Naive thymus-derived CD4-positive, alpha-beta T cell (primary cell): ENCODE data around the gene NIPAL3. TPM values are rescaled to one million over a fixed set of nuclear protein-coding genes. Genes with fewer than 3 reads are reported as not detected.

ENCODE experiments used
- ATAC-seq: fragments of 150-1000 bp; cut with Tn5 transposase; 2 replicates; pipeline ENCODE4 v1.10.0; 2021; ENCODE audit warnings: mild to moderate bottlenecking, moderate library complexity
- CTCF ChIA-PET: fragments of 350-600 bp; sonication (Branson Sonifier 250); formaldehyde crosslinking; loops from one replicate; lab custom pipeline; 2021; ENCODE audit warnings: antibody characterized with exemption; lab: Charles Lee
- POLR2A ChIA-PET: fragments of 350-600 bp; sonication (Branson Sonifier 250); formaldehyde crosslinking; loops from one replicate; lab custom pipeline; 2021; ENCODE audit warnings: antibody characterized with exemption, inconsistent platforms; lab: Charles Lee
- DNase-seq, 9 donors: peaks; one replicate each; pipeline versions ENCODE4 v3.0.0 to v3.0.0-alpha.2; 2020 to 2022; ENCODE audit warnings: mixed read lengths in 1 of 9
- H3K27ac ChIP-seq: one replicate; pipeline ENCODE4 v1.7.0; 2013; ENCODE audit warnings: mild to moderate bottlenecking, low read depth, low read length, moderate library complexity
- H3K27me3 ChIP-seq, 2 donors: one replicate each; pipeline ENCODE4 v1.7.0; 2013; ENCODE audit warnings: low read length in 2 of 2, mild to moderate bottlenecking in 2 of 2, moderate library complexity in 2 of 2; ENCODE audit not compliant: control insufficient read depth in 2 of 2, insufficient read depth in 2 of 2
- H3K36me3 ChIP-seq, 3 experiments: 1 replicate in 2 of 3; 2 replicates in 1 of 3; pipeline ENCODE4 v1.7.0; 2013; ENCODE audit warnings: low read length in 3 of 3, mild to moderate bottlenecking in 3 of 3, moderate library complexity in 1 of 3; ENCODE audit not compliant: insufficient read depth in 3 of 3, control insufficient read depth in 2 of 3
- H3K4me1 ChIP-seq, 2 donors: one replicate each; pipeline ENCODE4 v1.7.0; 2013; ENCODE audit warnings: low read length in 2 of 2, mild to moderate bottlenecking in 2 of 2, moderate library complexity in 1 of 2; ENCODE audit not compliant: control insufficient read depth in 2 of 2, insufficient read depth in 2 of 2
- H3K4me3 ChIP-seq: 2 replicates; pipeline ENCODE4 v1.7.0; 2013; ENCODE audit warnings: mild to moderate bottlenecking, low read length
- H3K9me3 ChIP-seq, 3 experiments: 1 replicate in 2 of 3; 2 replicates in 1 of 3; pipeline ENCODE4 v1.7.0; 2013; ENCODE audit warnings: low read length in 3 of 3; ENCODE audit not compliant: control insufficient read depth in 2 of 3
- H3K27ac Mint-ChIP-seq, 9 donors: one replicate each; pipeline ENCODE4 v1.8.0; 2020 to 2022; ENCODE audit warnings: mixed read lengths in 9 of 9, mild to moderate bottlenecking in 8 of 9, moderate library complexity in 5 of 9, inconsistent platforms in 2 of 9
- H3K27me3 Mint-ChIP-seq, 5 donors: one replicate each; pipeline ENCODE4 v1.8.0; 2021 to 2022; ENCODE audit warnings: mixed read lengths in 5 of 5, mild to moderate bottlenecking in 1 of 5
- H3K36me3 Mint-ChIP-seq, 5 donors: one replicate each; pipeline ENCODE4 v1.8.0; 2020 to 2022; ENCODE audit warnings: mixed read lengths in 5 of 5, mild to moderate bottlenecking in 3 of 5, inconsistent platforms in 1 of 5
- H3K4me1 Mint-ChIP-seq, 7 donors: one replicate each; pipeline ENCODE4 v1.8.0; 2020 to 2022; ENCODE audit warnings: mixed read lengths in 7 of 7, mild to moderate bottlenecking in 3 of 7, inconsistent platforms in 1 of 7
- H3K4me3 Mint-ChIP-seq, 10 donors: one replicate each; pipeline ENCODE4 v1.8.0; 2020 to 2022; ENCODE audit warnings: mild to moderate bottlenecking in 10 of 10, mixed read lengths in 10 of 10, moderate library complexity in 6 of 10, inconsistent platforms in 2 of 10
- H3K9me3 Mint-ChIP-seq, 11 donors: one replicate each; pipeline ENCODE4 v1.8.0; 2020 to 2022; ENCODE audit warnings: mixed read lengths in 11 of 11, mild to moderate bottlenecking in 4 of 11, inconsistent platforms in 1 of 11, moderate library complexity in 1 of 11
- intact Hi-C, 2 donors: fragments of 100-400 bp; cut with micrococcal nuclease; formaldehyde crosslinking; loops; one replicate each; pipeline ENCODE4 v1.15.1; 2023
- polyA plus RNA-seq, 2 donors: library from polyadenylated mRNA; unstranded; fragments of 300-500 nt; fragmentation: Illumina TruSeq; gene quantifications; one replicate each; pipeline ENCODE4 v1.2.3, GENCODE V29; 2021
- total RNA-seq, 6 experiments: library from RNA in 5 of 6; stranded (reverse) in 5 of 6; gene quantifications; 1 replicate in 5 of 6; 2 replicates in 1 of 6; pipeline ENCODE4 v1.2.3 and lab custom pipeline; 2021 to 2026

Gene NIPAL3
- total and polyA plus RNA-seq, 7 experiments from 2014 or later: 35.5 to 127 (median 63.7) TPM

DNA sequence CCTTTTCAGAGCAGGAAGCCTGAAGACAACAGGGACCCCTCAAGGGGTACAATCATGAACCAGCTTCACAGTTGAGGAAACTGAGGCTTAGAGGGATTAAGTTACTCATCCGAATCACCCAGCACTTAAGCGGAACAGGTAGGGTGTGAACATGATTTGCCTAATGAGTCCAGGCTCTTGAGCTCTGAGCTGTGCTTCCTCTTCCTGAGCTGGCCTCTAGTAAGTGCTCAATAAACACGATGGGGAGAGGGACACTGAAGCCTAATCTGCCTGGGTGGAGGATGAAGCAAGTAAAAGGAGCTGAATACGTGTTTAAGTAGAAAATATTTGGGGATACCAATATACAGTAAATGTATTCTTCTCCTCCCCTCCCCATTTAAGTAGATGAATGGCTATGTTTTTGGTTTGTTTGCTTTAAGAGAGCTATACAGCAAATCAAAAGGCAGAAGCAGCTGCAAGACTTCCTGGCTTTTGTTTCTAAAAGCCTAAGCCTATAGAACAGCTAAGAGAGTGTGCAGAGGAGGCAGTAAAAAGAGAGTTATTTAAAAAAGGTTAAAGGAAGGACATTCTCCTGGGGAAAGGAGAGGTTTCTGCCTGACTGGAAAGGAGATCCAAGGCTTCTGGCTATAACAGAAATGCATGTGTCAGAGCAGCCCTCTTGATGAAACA lies 22.5 kb upstream of the NIPAL3 start:
- ATAC-seq: no peak

GRCh38 chr1:24393892-24394291 lies 21.7 kb upstream of the NIPAL3 start:
- H3K27me3 ChIP-seq: no peaks in the 10 kb centered on the region
- H3K4me3 Mint-ChIP-seq: peak overlapping the region in 2 of 10 donors; percentile 67 to 68
- H3K36me3 Mint-ChIP-seq: peaks cover 0 to 9% (median 0%) of the 10 kb centered on the region in 5 donors
- ATAC-seq: no peak
- intact Hi-C loops: loop anchor here (2.0 to 10.0 kb wide), 5 partner anchors 193 to 527 kb away; partner anchors contain the start of genes FUCA1 (in 1 of the 2) and SRRM1 (in 1 of the 2)
- ChIA-PET CTCF (interaction anchor here (0.6 to 7.8 kb wide), 19 partner anchors 11 to 442 kb away, joined by 3 to 253 read pairs (median 5); partner anchors contain the start of genes NIPAL3 and STPG1), POLR2A (interaction anchor here (0.7 to 2.4 kb wide), 9 partner anchors 10 to 249 kb away, joined by 3 to 9 read pairs (median 5); partner anchors contain the start of genes RCAN3 and SRRM1)
- H3K27ac ChIP-seq: peak overlapping the region; percentile 60
- no peak for DNase-seq
- H3K36me3 ChIP-seq: no peaks in the 10 kb centered on the region
- H3K27ac Mint-ChIP-seq: peak overlapping the region in 8 of 9 donors; percentile 69 to 97 (median 94)
- peaks cover 0 to 2% (median 0%) of the 10 kb centered on the region in 11 donors for H3K9me3 Mint-ChIP-seq
- peaks cover 12 to 29% of the 10 kb centered on the region in 2 donors for H3K4me1 ChIP-seq
- H3K4me3 ChIP-seq: no peak overlapping the region
- no peaks in the 10 kb centered on the region for H3K27me3 Mint-ChIP-seq
- H3K9me3 ChIP-seq: no peaks in the 10 kb centered on the region
- peaks cover 26 to 45% (median 40%) of the 10 kb centered on the region in 7 donors for H3K4me1 Mint-ChIP-seq

More for the DNA sequence above, 22.5 kb upstream of the NIPAL3 start:
- Histone ChIP-seq H3K9me3 (no peaks in the 10 kb centered on the region), H3K4me1 (peaks cover 12 to 29% of the 10 kb centered on the region in 2 donors), H3K4me3 (no peak overlapping the region), H3K27ac (peak overlapping the region; percentile 60), H3K27me3 (no peaks in the 10 kb centered on the region), H3K36me3 (no peaks in the 10 kb centered on the region)
- Mint-ChIP-seq H3K4me1 (peaks cover 26 to 45% (median 40%) of the 10 kb centered on the region in 7 donors), H3K27me3 (no peaks in the 10 kb centered on the region), H3K27ac (peak overlapping the region; percentile 69 to 97 (median 94)), H3K9me3 (peaks cover 0 to 2% (median 0%) of the 10 kb centered on the region in 11 donors), H3K36me3 (peaks cover 0 to 14% (median 0%) of the 10 kb centered on the region in 5 donors), H3K4me3 (peak overlapping the region; percentile 1 to 68 (median 53))
- POLR2A ChIA-PET: interaction anchor here (0.7 to 2.4 kb wide), 10 partner anchors 9 to 250 kb away, joined by 3 to 9 read pairs (median 6); partner anchors contain the start of genes NIPAL3, RCAN3 and SRRM1
- CTCF ChIA-PET: interaction anchor here (0.6 to 7.8 kb wide), 26 partner anchors 10 to 442 kb away, joined by 3 to 253 read pairs (median 5); partner anchors contain the start of genes NIPAL3 and STPG1
- intact Hi-C loops: loop anchor here (1.0 to 10.0 kb wide), 8 partner anchors 22 to 526 kb away; partner anchors contain the start of genes FUCA1 (in 1 of the 2), NIPAL3 (in 1 of the 2) and SRRM1 (in 1 of the 2)
- peak in 6 of 9 donors; percentile 22 to 49 (median 40) for DNase-seq

DNA sequence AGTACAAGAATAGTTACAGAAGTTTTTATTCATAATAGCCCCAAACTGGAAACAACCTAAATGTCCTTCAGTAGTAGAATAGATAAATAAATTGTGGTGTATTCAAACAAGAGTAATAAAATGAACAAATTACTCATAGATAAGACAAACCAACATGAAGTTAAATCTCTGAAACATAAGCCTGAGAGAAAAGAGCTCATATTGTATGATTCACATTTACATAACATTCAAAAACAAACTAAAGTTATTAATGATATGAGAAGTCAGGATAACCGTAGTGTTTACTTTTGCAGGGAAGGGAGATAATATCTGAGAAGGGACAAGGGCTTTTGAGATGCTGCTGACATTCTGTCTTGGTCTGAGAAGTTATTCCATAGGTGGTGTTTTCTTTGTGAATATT lies 15.5 kb upstream of the NIPAL3 start:
- no peaks in the 10 kb centered on the region for H3K27me3 Mint-ChIP-seq
- H3K36me3 Mint-ChIP-seq: peaks cover 0 to 12% (median 4%) of the 10 kb centered on the region in 5 donors
- DNase-seq (no peak), ATAC-seq (no peak)
- no peak overlapping the region for H3K4me3 Mint-ChIP-seq
- H3K4me3 ChIP-seq: no peak overlapping the region
- ChIA-PET POLR2A (interaction anchor here (0.8 kb wide), 1 partner anchor 13 kb away, joined by 3 read pairs; no protein-coding TSS in a partner anchor), CTCF (interaction anchor here (0.5 to 2.1 kb wide), 6 partner anchors 9 to 201 kb away, joined by 3 to 9 read pairs (median 4); partner anchors contain the start of gene NIPAL3)
- intact Hi-C loops: no loop called here
- H3K27ac ChIP-seq: no peak overlapping the region
- no peaks in the 10 kb centered on the region for H3K9me3 ChIP-seq
- peak overlapping the region in 2 of 9 donors; percentile 3 to 37 for H3K27ac Mint-ChIP-seq
- H3K36me3 ChIP-seq: no peaks in the 10 kb centered on the region
- no peaks in the 10 kb centered on the region for H3K4me1 Mint-ChIP-seq
- no peaks in the 10 kb centered on the region for H3K4me1 ChIP-seq
- H3K9me3 Mint-ChIP-seq: no peaks in the 10 kb centered on the region
- no peaks in the 10 kb centered on the region for H3K27me3 ChIP-seq

DNA sequence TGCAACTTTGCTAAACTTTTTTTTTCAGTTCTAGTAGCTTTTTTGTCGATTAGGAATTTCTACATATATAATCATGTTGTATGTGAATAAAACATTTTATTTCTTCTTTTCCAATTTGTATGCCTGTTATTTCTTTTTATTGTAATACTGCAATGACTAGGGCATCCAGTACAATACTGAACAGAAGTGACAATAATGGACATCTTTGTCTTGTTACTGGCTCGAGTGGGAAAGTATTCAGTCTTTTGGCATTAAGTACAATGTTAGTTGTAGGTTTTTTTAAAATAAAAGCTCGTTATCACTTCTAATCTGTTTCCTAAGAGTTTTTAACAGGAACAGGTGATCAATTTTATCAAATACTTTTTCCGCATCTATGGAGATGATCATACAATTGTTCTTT lies 11.8 kb upstream of the NIPAL3 start:
- H3K4me3 Mint-ChIP-seq: no peak overlapping the region
- H3K36me3 ChIP-seq: no peaks in the 10 kb centered on the region
- peaks cover 0 to 4% (median 0%) of the 10 kb centered on the region in 5 donors for H3K27me3 Mint-ChIP-seq
- intact Hi-C loops: no loop called here
- no peak overlapping the region for H3K27ac Mint-ChIP-seq
- DNase-seq: no peak
- no peak overlapping the region for H3K27ac ChIP-seq
- POLR2A ChIA-PET: interaction anchor here (0.6 to 1.8 kb wide), 2 partner anchors 10 to 98 kb away, joined by 3 to 5 read pairs; no protein-coding TSS in a partner anchor
- H3K27me3 ChIP-seq: no peaks in the 10 kb centered on the region
- no peaks in the 10 kb centered on the region for H3K9me3 ChIP-seq
- H3K4me1 Mint-ChIP-seq: no peaks in the 10 kb centered on the region
- no peak for ATAC-seq
- peaks cover 4 to 20% (median 10%) of the 10 kb centered on the region in 5 donors for H3K36me3 Mint-ChIP-seq
- H3K4me3 ChIP-seq: no peak overlapping the region
- CTCF ChIA-PET: interaction anchor here (0.7 to 1.7 kb wide), 6 partner anchors 12 to 232 kb away, joined by 3 to 9 read pairs (median 5); partner anchors contain the start of gene NIPAL3
- H3K9me3 Mint-ChIP-seq: peaks cover 0 to 4% (median 0%) of the 10 kb centered on the region in 11 donors
- H3K4me1 ChIP-seq: no peaks in the 10 kb centered on the region

DNA sequence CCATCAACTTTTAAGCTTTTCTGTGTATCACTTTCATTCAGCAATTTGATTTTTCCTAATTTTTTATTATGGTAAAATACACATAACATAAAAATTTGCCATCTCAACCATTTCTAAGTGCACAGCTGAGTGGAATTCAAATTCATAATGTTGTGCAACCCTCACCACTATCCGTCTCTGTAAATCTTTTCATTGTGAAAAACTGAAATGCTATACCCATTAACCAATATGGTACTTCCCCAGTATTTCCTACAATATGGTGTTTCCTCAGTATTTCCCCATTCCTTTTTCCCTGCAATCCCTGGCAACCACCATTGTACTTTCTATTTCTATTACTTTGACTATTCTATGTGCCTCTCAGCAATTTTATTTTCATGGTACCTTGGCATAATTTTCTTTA lies 8.8 kb upstream of the NIPAL3 start:
- H3K36me3 Mint-ChIP-seq: peaks cover 0 to 14% (median 6%) of the 10 kb centered on the region in 5 donors
- Histone ChIP-seq H3K9me3 (no peaks in the 10 kb centered on the region), H3K4me3 (no peak overlapping the region), H3K27me3 (no peaks in the 10 kb centered on the region), H3K4me1 (peaks cover 0 to 4% of the 10 kb centered on the region in 2 donors), H3K27ac (no peak overlapping the region), H3K36me3 (no peaks in the 10 kb centered on the region)
- peaks cover 2 to 15% (median 10%) of the 10 kb centered on the region in 7 donors for H3K4me1 Mint-ChIP-seq
- POLR2A ChIA-PET: interaction anchor here (0.6 to 0.9 kb wide), 2 partner anchors 9 to 109 kb away, joined by 3 read pairs; partner anchors contain the start of gene NIPAL3
- H3K9me3 Mint-ChIP-seq: peaks cover 0 to 4% (median 0%) of the 10 kb centered on the region in 11 donors
- CTCF ChIA-PET: no interaction called here
- no peak overlapping the region for H3K27ac Mint-ChIP-seq
- H3K4me3 Mint-ChIP-seq: no peak overlapping the region
- ATAC-seq (no peak), DNase-seq (no peak)
- peaks cover 0 to 4% (median 0%) of the 10 kb centered on the region in 5 donors for H3K27me3 Mint-ChIP-seq
- intact Hi-C loops: no loop called here

GRCh38 chr1:24409535-24409934 lies 6.1 kb upstream of the NIPAL3 start:
- CTCF ChIA-PET: interaction anchor here (0.8 to 1.6 kb wide), 3 partner anchors 18 to 208 kb away, joined by 3 to 7 read pairs (median 4); no protein-coding TSS in a partner anchor
- H3K27ac ChIP-seq: no peak overlapping the region
- no peaks in the 10 kb centered on the region for H3K36me3 ChIP-seq
- Mint-ChIP-seq H3K4me3 (no peak overlapping the region), H3K4me1 (peaks cover 7 to 36% (median 31%) of the 10 kb centered on the region in 7 donors), H3K27ac (no peak overlapping the region), H3K27me3 (peaks cover 0 to 4% (median 0%) of the 10 kb centered on the region in 5 donors), H3K9me3 (peaks cover 0 to 4% (median 0%) of the 10 kb centered on the region in 11 donors), H3K36me3 (peaks cover 0 to 14% (median 6%) of the 10 kb centered on the region in 5 donors)
- ATAC-seq: no peak
- POLR2A ChIA-PET: interaction anchor here (0.6 to 1.2 kb wide), 5 partner anchors 92 to 1209 kb away, joined by 3 to 6 read pairs (median 3); partner anchors contain the start of gene RCAN3
- H3K4me1 ChIP-seq: peaks cover 5 to 10% of the 10 kb centered on the region in 2 donors
- no peak overlapping the region for H3K4me3 ChIP-seq
- DNase-seq: no peak
- H3K27me3 ChIP-seq: no peaks in the 10 kb centered on the region
- H3K9me3 ChIP-seq: no peaks in the 10 kb centered on the region
- intact Hi-C loops: no loop called here
